AG09319 (cell line): Measurements from ENCODE around the gene GPBP1.

Experiments
- DNase-seq: peaks from one replicate; pipeline ENCODE4 v3.0.0-alpha.2; 2010; ENCODE audit warnings: low read depth; ENCODE audit errors: extremely low read depth
- TF ChIP-seq, protein P1 (sequence below): IDR thresholded peaks from 2 replicates; pipeline ENCODE4 v1.5.1; 2011; ENCODE audit warnings: low read depth, mild to moderate bottlenecking, inconsistent platforms, low read length, moderate library complexity

GPBP1 gene, protein sequence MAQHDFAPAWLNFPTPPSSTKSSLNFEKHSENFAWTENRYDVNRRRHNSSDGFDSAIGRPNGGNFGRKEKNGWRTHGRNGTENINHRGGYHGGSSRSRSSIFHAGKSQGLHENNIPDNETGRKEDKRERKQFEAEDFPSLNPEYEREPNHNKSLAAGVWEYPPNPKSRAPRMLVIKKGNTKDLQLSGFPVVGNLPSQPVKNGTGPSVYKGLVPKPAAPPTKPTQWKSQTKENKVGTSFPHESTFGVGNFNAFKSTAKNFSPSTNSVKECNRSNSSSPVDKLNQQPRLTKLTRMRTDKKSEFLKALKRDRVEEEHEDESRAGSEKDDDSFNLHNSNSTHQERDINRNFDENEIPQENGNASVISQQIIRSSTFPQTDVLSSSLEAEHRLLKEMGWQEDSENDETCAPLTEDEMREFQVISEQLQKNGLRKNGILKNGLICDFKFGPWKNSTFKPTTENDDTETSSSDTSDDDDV

DNA sequence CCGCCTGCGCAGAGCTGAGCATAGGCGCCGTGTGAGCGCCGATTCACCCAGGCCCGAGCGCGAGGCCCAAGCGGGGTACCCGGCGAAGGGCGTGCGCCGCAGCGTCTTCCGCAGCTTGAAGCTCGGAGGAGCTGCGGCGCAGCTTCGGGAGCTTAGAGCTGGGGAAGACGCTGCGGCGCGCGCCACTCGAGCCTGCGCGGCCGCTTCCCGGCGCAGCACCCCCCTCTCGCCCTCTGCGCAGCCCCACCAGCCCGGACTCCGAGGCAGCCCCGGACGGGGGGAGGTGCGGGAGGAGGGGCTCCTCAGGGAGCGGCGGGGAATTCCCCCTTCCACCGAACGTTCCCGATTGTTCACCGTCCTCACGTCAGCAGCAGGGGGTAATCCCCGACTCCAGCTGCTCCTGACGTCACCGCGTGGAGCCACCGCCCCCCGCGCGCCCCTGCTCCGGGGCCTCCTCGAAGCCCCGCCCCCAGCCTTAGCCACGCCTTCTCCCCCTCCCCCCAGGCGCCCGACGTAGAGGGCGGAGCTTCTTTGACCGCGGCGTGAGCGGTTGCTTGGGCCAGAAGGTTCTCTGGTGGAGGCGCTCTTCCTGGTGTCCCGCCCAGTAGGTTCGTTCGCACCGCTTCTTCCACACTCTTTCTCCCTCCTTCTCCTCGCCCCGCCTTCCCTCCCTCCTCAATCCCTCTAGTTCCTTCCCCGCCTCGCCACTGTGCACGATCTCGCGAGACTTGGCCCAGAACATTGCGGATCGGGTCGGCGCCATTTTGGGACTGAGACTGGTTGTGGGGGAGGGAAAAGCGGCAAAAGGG is at the start of gene GPBP1:
GPBP1 (plus strand) TSS at position 741 of the 809 bp plus-strand sequence. CDS start 40,072 bp downstream, outside the sequence.
- TF ChIP-seq, protein P1, sequence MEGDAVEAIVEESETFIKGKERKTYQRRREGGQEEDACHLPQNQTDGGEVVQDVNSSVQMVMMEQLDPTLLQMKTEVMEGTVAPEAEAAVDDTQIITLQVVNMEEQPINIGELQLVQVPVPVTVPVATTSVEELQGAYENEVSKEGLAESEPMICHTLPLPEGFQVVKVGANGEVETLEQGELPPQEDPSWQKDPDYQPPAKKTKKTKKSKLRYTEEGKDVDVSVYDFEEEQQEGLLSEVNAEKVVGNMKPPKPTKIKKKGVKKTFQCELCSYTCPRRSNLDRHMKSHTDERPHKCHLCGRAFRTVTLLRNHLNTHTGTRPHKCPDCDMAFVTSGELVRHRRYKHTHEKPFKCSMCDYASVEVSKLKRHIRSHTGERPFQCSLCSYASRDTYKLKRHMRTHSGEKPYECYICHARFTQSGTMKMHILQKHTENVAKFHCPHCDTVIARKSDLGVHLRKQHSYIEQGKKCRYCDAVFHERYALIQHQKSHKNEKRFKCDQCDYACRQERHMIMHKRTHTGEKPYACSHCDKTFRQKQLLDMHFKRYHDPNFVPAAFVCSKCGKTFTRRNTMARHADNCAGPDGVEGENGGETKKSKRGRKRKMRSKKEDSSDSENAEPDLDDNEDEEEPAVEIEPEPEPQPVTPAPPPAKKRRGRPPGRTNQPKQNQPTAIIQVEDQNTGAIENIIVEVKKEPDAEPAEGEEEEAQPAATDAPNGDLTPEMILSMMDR = no peak; the same call in 1 of the 2 replicates
- DNase-seq = peak; percentile 99

DNA sequence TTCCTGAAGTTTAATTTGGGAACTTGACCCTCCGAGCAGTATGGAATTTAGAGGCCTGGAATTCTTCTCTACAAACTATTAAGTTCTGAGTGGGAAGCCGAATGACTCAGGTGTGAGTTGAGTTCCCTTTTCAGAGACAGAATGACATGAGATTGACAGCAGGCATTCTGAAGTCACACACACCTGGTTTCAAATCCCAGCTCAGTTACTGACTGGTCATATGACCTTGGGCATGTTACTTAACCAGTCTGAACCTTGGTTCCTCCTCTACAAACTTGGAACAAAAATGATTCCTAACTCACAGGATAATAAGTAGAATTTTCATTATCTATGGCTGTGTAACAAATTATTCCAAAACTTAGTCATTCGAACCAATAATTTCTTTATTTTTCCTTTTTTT is 45.5 kb upstream of the GPBP1 start:
- no peak for DNase-seq
- TF ChIP-seq, protein P1 = no peak

GRCh38 chr5:57133574-57133973 is 40.3 kb upstream of the GPBP1 start:
- TF ChIP-seq, protein P1 = no peak
- no peak for DNase-seq

GRCh38 chr5:57137401-57137800 is 36.5 kb upstream of the GPBP1 start:
- TF ChIP-seq, protein P1 = no peak
- DNase-seq = no peak

DNA sequence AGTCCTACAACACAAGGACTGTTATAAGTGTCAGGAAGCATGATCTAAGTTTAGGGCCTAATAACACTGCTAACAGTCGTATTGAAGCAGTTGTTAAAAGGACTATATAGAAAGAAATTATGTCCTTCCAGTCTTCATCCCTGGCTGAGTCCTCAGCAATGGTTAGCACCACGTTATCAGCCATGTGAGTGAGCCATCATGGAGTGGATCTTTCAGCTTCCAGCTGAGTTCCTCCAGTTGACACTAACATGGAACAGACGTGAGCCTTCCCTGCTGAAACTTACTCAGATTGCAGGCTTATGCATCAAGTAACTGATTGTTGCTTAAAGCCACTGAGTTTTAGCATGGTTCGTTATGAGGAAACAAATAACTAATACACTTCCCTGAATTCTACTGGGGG is 21.5 kb upstream of the GPBP1 start:
- TF ChIP-seq, protein P1 = no peak
- no peak for DNase-seq

- TF ChIP-seq, protein P1 = no peak
- no peak for DNase-seq
Observed at GRCh38 chr5:57155033-57155432, 18.8 kb upstream of the GPBP1 start.

DNA sequence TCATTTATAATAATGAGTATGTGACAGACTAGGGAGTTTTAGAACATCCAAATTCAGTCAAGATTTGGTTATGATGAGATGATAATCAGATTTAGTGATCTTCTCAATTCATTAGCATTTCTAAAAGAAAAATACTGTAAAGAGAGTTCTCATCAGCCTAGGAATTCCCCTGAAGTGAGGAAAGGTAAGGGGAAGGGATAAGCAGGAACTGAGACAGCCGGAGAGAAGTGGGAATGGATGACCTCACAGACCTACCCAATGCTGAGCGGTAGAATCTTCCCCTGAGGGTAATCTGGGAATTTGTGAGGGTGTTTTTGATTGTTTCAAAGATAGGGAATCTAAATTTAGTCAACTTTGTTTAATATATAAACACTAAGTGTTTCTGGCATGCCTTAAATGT is 16.7 kb upstream of the GPBP1 start:
- no peak for DNase-seq
- TF ChIP-seq, protein P1 = no peak
